Activated T-cell treated with anti-CD3 and anti-CD28 coated beads for 48 hours (primary cell): ENCODE measurements around the gene MAGED2.
"Not testable (repeated sequence)": the region's sequence is repeated elsewhere in the genome, so short reads cannot be mapped to it uniquely, and the experiment has no call there.

Experiments used
- DNase-seq: peaks from one replicate; pipeline ENCODE4 v3.0.0-alpha.2; 2020; ENCODE audit warnings: low read depth

Gene MAGED2

GRCh38 chrX:54807524-54808108, at the start of gene MAGED2:
TSS of gene MAGED2 (plus strand) at chrX:54807745. CDS start at chrX:54809332, 1,587 bp downstream.
- DNase-seq = peak; percentile 5

GRCh38 chrX:54758114-54759055, 49.2 kb upstream of the MAGED2 start:
- no peak for DNase-seq

- not testable (repeated sequence) for DNase-seq
These were observed 33.0 kb upstream of the MAGED2 start for GRCh38 chrX:54774391-54775094.

GRCh38 chrX:54776061-54776460, 31.5 kb upstream of the MAGED2 start:
- DNase-seq = no peak

GRCh38 chrX:54776987-54777672, 30.4 kb upstream of the MAGED2 start:
- no peak for DNase-seq

- no peak for DNase-seq
These were observed 21.6 kb upstream of the MAGED2 start for GRCh38 chrX:54785901-54786300.

- peak; percentile 11 for DNase-seq
These were observed 20.6 kb upstream of the MAGED2 start for GRCh38 chrX:54786967-54787366.

GRCh38 chrX:54788446-54788845, 19.1 kb upstream of the MAGED2 start:
- DNase-seq = no peak

- not testable (repeated sequence) for DNase-seq
These were observed 18.1 kb upstream of the MAGED2 start for GRCh38 chrX:54789405-54789804.

- DNase-seq = no peak
These were observed 13.5 kb upstream of the MAGED2 start for GRCh38 chrX:54794028-54794427.

- no peak for DNase-seq
These were observed 12.8 kb upstream of the MAGED2 start for GRCh38 chrX:54794795-54795194.

- DNase-seq = no peak
These were observed 9.4 kb upstream of the MAGED2 start, which contains the start of gene ITIH6 for GRCh38 chrX:54798137-54798536. TSS of gene ITIH6 (minus strand) at chrX:54798255. CDS start at chrX:54798210, 45 bp downstream.

- no peak for DNase-seq
These were observed 8.5 kb upstream of the MAGED2 start for GRCh38 chrX:54799046-54799445.

- peak; percentile 11 for DNase-seq
These were observed 612 bp downstream of the MAGED2 start for GRCh38 chrX:54808109-54808604.

- peak; percentile 79 for DNase-seq
These were observed 1.3 kb downstream of the MAGED2 start for GRCh38 chrX:54808605-54809483.

- no peak for DNase-seq
These were observed 3.0 kb downstream of the MAGED2 start for GRCh38 chrX:54810532-54810931.

- no peak for DNase-seq
These were observed 3.8 kb downstream of the MAGED2 start for GRCh38 chrX:54811301-54811885.

- DNase-seq = no peak
These were observed 4.8 kb downstream of the MAGED2 start for GRCh38 chrX:54812306-54812705.

GRCh38 chrX:54817220-54817820, 9.8 kb downstream of the MAGED2 start:
- no peak for DNase-seq

- no peak for DNase-seq
These were observed 10.7 kb downstream of the MAGED2 start for GRCh38 chrX:54818221-54818620.
